NOMO-1 treated with DMSO at 0.1 percent for 48 hours (cell line): ENCODE results near the gene TOP3A.
"Not testable (repeated sequence)": the region's sequence is repeated elsewhere in the genome, so short reads cannot be mapped to it uniquely, and the experiment has no call there.

Source experiments
- DNase-seq: peaks from one replicate; lab custom pipeline; 2025; ENCODE audit not compliant: unreplicated experiment; lab: John Stamatoyannopoulos, UW

The TOP3A gene

GRCh38 chr17:18324140-18325050 is 9.6 kb upstream of the TOP3A start:
- no peak for DNase-seq

GRCh38 chr17:18323507-18324139 is 8.8 kb upstream of the TOP3A start:
- DNase-seq = no peak

GRCh38 chr17:18323007-18323406 is 8.2 kb upstream of the TOP3A start:
- DNase-seq = no peak

GRCh38 chr17:18322522-18322921 is 7.7 kb upstream of the TOP3A start:
- DNase-seq = no peak

DNA sequence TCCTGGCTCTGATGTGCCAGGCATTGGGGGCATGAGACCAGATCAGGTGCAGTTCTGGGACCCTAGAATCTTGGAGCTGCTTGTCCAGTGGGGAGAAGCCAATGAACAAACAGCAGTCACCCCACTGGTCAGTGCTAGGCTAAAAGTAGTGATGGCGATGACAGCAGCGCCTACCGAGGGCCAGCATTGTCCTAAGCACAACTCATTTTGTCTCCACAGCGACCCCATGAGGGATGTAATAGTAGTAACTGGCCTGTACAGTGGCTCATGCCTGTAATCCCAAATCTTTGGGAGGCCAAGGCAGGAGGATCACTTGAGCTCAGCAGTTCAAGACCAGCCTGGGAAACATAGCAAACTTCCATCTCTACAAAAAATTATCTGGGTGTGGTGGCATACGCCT is 6.5 kb upstream of the TOP3A start:
- no peak for DNase-seq

GRCh38 chr17:18320301-18320700 is 5.5 kb upstream of the TOP3A start:
- no peak for DNase-seq

- peak; percentile 17 for DNase-seq
Measured at GRCh38 chr17:18319604-18320256, 4.9 kb upstream of the TOP3A start.

- DNase-seq = no peak
Measured at GRCh38 chr17:18318771-18319450, 4.1 kb upstream of the TOP3A start.

DNA sequence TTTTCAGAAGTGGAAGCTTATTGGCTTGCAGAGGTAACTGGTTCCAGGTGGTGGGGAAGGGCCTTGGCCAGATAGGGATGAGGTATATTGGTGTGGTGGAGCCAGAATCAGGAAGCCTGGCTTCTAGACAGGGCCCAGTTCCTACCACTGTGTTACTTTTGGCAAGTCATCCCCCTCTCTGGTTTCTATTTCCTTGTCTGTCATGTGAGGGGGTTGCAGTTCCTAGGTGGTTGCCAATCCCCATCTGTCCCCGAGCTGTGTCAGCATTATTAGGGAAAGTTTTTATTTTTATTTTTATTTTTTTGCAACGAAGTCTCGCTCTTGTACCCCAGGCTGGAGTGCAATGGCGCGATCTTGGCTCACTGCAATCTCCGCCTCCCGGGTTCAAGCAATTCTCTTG is 3.3 kb upstream of the TOP3A start:
- no peak for DNase-seq

- DNase-seq = no peak
Measured at GRCh38 chr17:18315961-18316360, 1.2 kb upstream of the TOP3A start.

DNA sequence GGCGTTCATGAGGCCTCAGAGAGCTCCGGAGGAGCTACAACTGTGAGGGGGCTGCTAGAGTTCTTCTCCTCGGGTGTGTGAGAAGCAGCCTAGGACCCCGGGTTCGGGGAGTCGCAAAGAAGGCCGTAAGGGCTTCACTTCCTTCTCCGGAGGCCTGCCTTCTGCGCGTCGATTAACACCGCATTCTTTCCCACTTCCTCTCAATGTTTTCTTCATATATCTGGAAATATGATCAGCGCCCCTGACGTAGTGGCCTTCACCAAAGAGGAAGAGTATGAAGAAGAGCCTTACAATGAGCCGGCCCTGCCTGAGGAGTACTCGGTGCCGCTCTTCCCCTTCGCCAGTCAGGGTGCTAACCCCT is 748 bp upstream of the TOP3A start:
- peak; percentile 84 for DNase-seq

DNA sequence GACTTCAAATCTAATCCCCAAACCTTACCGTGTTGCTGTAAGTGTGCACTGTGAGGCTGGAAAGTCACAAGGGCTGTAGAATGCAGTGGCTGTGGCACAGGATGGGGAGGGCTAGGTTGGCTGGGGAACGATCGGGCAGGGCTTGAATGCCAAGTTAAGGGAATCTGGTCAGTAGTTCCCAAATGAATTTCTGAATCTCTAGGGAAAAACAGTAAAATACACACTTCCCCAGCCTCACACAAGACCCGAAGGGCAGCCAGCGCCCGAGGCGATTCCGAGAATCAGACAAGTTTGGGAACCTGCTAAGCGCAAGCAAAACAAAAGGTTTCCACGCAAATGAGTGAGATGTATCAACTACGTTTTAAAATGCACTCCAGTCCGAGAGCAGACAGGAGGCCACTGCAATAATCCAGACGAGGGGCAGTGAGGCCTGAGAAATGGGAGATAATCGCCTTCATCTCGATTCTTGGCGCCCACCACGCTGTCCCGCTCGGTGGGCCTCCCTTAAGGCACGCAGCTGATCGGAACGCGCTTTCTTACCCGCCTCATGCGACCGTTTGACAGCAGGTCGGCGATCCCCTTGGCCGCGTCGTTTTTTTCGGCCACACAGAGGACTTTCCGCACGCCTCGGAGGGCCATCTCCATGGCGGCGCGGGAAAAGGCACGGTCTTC is 599 bp downstream of the TOP3A start:
- DNase-seq = no peak

- DNase-seq = no peak
Measured at GRCh38 chr17:18309202-18309601, 5.6 kb downstream of the TOP3A start.

GRCh38 chr17:18303206-18303605 is 11.6 kb downstream of the TOP3A start:
- DNase-seq = not testable (repeated sequence)

DNA sequence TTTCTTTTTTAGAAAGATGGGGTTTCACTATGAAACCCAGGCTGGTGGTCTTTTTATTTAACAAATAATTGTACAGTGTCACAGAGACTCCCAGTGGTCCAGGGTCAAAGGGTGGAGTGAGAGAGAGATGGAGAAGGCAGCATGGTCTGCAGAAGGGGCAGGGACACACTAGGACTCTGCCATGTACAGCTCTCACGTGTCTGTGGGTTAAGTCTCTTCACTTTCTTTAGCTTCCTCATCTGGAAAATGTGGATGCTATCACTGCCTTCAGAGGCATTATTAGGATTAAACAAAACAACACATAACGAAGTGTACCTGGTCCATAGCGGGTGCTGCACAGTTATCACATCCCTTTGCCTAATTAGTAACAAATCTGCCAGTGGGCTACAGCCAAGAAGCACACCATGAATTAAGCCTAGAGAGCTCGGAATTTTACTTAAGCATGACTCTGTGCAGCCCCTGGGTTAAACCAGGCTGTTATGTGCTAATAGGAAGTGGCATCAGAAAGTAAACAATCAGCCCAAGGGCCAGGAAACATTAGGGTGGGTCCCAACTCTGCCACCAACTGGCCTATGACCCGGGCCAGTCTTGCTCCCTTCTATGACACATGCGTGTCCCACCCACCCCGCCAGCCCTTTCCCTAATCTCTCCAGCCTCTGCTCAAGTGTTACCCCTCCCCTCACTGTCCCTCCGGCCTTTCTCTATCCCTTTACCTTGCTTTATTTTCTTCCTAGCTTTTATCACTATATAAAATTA is 13.9 kb downstream of the TOP3A start:
- peak; percentile 75 for DNase-seq

GRCh38 chr17:18298061-18298460 is 16.7 kb downstream of the TOP3A start:
- not testable (repeated sequence) for DNase-seq

DNA sequence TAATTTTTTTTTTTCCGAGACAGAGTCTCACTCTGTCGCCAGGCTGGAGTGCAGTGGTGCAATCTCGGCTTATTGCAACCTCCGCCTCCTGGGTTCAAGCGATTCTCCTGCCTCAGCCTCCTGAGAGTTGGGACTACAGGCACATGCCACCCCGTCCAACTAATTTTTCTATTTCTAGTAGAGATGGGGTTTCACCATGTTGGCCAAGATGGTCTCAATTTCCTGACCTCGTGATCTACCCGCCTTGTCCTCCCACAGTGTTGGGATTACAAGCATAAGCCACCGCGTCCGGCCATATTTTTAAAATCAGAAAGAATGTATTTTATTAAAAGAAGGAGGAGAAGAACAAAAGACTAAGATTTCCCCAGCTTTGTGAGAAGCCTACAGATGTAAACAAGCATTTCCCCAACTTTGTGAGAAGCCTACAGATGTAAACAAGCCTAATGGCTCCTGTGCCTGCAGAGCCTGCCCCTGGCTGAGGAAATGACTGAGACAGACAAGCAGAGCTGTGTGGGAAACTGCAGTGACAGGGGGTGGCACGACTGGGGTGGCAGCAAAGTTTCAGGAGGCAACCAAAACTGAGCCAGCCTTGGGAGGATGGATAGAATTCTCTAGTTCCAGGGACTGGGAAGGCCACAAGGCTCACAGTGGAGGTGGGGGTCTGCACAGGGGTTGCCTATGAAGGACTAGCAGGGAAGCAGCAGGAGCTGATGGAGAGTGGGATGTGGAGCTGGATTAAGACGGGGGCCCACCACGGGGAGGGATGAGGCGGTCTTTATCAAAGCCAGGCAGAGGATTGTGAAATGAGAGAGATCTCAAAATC is 22.9 kb downstream of the TOP3A start:
- no peak for DNase-seq

- DNase-seq = no peak
Measured at GRCh38 chr17:18285296-18285695, 29.5 kb downstream of the TOP3A start.

DNA sequence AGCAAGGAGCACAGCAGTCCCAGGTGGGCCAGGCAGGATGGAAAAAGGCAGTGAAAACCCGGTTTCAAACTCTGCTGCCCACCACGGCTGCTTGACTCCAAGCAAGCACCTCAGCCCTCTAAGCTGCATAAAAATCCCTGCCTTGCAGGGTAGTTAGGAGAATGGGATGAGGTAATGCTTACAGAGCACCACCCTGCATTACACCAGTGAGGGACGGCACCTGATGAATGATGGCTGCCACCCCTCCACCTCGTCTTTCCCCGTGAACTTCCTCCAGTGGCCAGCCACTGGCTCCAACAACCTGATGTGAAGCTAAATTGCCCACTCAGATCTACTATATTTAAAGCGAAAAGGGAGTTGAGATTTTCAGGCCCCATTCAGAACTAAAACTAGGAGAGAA is 33.0 kb downstream of the TOP3A start:
- DNase-seq = no peak
